ENCODE data around the gene EGF. TPM values are rescaled to one million over a fixed set of nuclear protein-coding genes. Genes with fewer than 3 reads are reported as not detected.
"Not testable (repeated sequence)": the region's sequence is repeated elsewhere in the genome, so short reads cannot be mapped to it uniquely, and the experiment has no call there.

The EGF gene
- 0.10 and 0.41 TPM in 2 replicates for total RNA-seq

- DNase-seq (ENCODE audit: extremely low read depth, low read depth, low spot score) = no peak
Measured at GRCh38 chr4:109912706-109913595, at the start of gene EGF. Gene EGF, plus strand, starts transcription at chr4:109912883. Its CDS starts 453 bp downstream, at chr4:109913336.

GRCh38 chr4:109864134-109864533 lies 48.5 kb upstream of the EGF start:
- no peak for DNase-seq (ENCODE audit: extremely low read depth, low read depth, low spot score)

GRCh38 chr4:109870061-109870460 lies 42.6 kb upstream of the EGF start:
- no peak for DNase-seq (ENCODE audit: extremely low read depth, low read depth, low spot score)

GRCh38 chr4:109872065-109872464 lies 40.6 kb upstream of the EGF start:
- no peak for DNase-seq (ENCODE audit: extremely low read depth, low read depth, low spot score)

- DNase-seq (ENCODE audit: extremely low read depth, low read depth, low spot score) = no peak
Measured at GRCh38 chr4:109872950-109873656, 39.6 kb upstream of the EGF start.

- DNase-seq (ENCODE audit: extremely low read depth, low read depth, low spot score) = no peak
Measured at GRCh38 chr4:109873791-109874514, 38.7 kb upstream of the EGF start.

GRCh38 chr4:109875106-109875505 lies 37.6 kb upstream of the EGF start:
- DNase-seq (ENCODE audit: extremely low read depth, low read depth, low spot score) = no peak

GRCh38 chr4:109875553-109875952 lies 37.1 kb upstream of the EGF start:
- DNase-seq (ENCODE audit: extremely low read depth, low read depth, low spot score) = not testable (repeated sequence)

- DNase-seq (ENCODE audit: extremely low read depth, low read depth, low spot score) = no peak
Measured at GRCh38 chr4:109876634-109877265, 35.9 kb upstream of the EGF start.

GRCh38 chr4:109877400-109877799 lies 35.3 kb upstream of the EGF start:
- DNase-seq (ENCODE audit: extremely low read depth, low read depth, low spot score) = no peak

GRCh38 chr4:109878355-109878754 lies 34.3 kb upstream of the EGF start:
- no peak for DNase-seq (ENCODE audit: extremely low read depth, low read depth, low spot score)

- DNase-seq (ENCODE audit: extremely low read depth, low read depth, low spot score) = no peak
Measured at GRCh38 chr4:109879081-109879480, 33.6 kb upstream of the EGF start.

- no peak for DNase-seq (ENCODE audit: extremely low read depth, low read depth, low spot score)
Measured at GRCh38 chr4:109879636-109880314, 32.9 kb upstream of the EGF start.

GRCh38 chr4:109886303-109886702 lies 26.4 kb upstream of the EGF start:
- no peak for DNase-seq (ENCODE audit: extremely low read depth, low read depth, low spot score)

- DNase-seq (ENCODE audit: extremely low read depth, low read depth, low spot score) = no peak
Measured at GRCh38 chr4:109887071-109887470, 25.6 kb upstream of the EGF start.

- no peak for DNase-seq (ENCODE audit: extremely low read depth, low read depth, low spot score)
Measured at GRCh38 chr4:109890076-109890475, 22.6 kb upstream of the EGF start.

- no peak for DNase-seq (ENCODE audit: extremely low read depth, low read depth, low spot score)
Measured at GRCh38 chr4:109902559-109903251, 10.0 kb upstream of the EGF start.

- no peak for DNase-seq (ENCODE audit: extremely low read depth, low read depth, low spot score)
Measured at GRCh38 chr4:109908731-109909130, 4.0 kb upstream of the EGF start.

- DNase-seq (ENCODE audit: extremely low read depth, low read depth, low spot score) = no peak
Measured at GRCh38 chr4:109910256-109910655, 2.4 kb upstream of the EGF start.
